HG03139 (cell line): ENCODE measurements around the gene PRKN.
"Not testable (repeated sequence)": the region's sequence is repeated elsewhere in the genome, so short reads cannot be mapped to it uniquely, and the experiment has no call there.

Source experiments
- ATAC-seq: cut with Tn5 transposase; IDR thresholded peaks from one replicate; pipeline ENCODE4 v1.9.1; 2021; ENCODE audit not compliant: unreplicated experiment

Gene PRKN

DNA sequence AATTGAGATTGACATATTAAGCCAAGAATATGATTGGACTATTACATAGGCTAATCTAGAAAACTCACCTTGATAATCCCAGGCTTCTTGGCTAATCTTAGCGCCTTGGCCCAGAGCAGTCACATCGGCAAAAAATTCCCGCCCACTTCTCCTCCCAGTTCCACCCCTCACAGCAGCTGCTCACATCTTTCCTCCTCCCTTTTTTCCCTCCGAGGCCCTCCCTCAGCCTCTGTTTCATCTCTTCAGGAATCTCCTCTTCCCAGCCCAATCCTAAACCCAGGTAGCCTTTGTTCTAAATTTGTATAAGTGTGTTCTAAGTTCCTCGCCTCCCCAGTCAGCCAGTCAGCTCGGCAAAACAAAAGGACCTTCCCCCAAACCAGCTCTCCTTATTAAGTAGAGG, 184.3 kb downstream of the PRKN start:
- ATAC-seq = no peak

DNA sequence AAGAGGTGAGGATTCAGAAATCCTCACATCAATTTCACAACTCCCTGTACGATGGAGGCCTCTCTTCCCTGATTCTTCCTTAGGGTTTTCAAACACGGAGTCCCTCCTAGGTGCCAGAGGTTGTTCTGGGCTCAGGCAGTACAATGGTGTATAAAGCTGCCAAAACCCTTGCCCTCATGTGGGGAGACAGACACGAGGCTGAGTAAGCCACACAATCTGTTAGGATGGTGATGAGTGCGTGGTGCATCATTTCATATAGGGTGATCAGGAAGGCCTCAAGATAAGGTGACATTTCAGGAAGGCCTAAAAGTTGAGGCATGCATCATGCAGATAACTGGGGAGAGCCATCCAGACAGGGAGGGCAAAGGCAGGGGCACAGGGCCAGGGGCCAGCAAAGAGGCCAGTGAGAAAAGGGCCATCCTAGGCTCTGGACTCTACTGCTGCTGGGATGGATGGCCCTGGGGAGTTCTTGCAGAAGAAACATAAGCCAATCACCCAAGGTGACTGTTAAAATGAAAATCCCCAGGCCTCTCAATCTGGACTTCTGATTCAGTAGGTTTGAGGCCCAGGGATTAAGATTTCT, 186.5 kb downstream of the PRKN start:
- no peak for ATAC-seq

DNA sequence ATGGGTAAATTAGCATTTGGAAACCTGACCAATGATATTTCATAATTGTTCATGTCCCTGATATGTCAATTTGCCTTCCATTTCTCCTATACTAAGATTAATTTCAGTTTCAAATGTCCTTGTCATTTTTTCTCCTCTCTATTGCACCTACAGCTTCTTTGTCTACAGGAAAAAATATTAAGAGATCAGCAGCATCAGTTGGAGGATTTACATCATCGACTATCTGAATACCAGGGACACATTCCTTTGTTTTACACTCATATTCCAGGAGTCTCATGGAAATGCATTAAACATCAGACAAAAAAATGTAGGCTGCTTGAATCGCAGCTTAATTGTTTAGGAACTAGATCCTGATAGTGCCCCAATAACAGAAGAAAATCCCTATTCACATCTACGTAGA, 188.2 kb downstream of the PRKN start:
- ATAC-seq = no peak

DNA sequence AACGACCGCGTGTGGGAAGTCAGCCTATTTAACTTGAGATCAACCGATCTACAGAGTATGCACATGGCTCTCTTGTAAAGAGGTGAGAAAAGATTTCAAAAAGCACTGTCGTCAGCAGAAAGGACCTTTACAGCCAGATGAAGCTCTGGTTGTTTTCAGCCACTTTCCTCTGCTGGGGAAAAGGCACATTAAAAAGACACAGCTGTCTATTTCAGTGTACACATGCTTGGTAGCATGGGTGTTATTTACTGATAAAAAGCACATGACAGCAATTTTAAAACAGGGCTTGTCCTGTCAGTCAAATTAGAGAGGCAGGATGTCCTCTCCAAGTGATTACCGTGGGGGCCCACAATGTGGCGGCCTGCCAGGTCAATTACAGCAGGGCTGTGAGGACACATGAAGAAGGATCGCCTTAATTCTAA, 188.9 kb downstream of the PRKN start:
- ATAC-seq = no peak

DNA sequence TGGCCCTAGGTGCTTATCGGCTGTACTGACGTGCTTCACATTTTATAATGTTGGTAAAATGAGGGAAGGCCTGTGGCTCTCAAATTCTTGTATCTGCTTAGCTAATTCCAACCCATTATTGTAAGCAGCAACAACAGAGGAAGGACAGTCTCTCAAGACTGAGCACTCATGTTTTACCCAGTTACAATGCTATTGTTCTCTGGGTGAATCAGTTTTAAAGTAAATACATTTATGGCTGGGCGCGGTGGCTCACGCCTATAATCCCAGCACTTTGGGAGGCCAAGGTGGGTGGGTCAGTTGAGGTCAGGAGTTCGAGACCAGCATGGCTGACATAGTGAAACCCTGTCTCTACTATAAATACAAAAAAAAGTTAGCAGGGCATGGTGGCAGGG, 194.6 kb downstream of the PRKN start:
- ATAC-seq = no peak

DNA sequence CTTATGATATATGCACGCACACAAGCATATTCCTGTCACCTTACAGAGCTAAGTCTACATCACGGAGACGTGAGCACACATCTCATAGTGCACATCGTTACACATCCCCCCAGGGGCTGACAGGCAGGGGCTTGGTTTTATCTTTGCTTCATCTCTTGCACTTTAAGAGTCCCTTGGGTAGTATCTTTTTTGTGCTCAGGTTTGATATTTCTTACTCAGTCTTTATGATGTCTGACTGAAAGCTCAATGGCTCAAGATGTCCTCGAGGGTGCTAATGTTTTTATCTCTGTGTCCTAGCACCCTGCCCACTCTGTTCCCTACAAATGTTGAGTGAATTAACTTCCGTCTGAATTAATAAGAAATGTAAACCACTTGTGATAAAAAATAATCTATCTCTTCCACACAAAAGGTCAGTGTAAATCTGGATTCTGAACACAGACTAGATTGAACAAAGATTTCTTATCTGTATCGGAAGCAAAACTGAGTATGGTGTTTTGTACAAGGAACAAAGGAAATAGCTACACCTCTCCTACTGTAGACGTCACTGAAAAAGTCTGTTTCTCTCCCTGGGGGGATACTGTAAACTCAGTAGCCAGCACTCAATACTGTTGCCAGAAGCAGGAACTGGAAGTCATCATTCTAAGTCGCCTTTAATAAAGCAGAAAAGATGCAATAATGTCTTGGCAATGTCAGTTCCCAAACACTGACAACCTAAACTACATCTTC, 195.1 kb downstream of the PRKN start:
- ATAC-seq = no peak

DNA sequence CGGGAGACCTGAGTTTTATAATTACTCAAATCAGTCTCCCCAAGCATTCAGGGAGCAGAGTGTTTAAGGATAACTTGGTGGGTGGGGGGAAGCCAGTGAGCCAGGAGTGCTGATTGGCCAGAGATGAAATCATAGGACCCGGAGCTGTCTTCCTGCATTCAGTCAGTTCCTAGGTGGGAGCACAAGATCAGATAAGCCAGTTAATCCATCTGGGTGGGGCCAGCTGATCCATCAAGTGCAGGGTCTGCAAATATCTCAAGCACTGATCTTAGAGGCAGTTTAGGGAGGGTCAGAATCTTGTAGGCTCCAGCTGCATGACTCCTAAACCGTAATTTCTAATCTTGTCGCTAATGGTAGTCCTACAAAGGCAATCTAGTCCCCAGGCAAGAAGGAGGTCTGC, 196.2 kb downstream of the PRKN start:
- not testable (repeated sequence) for ATAC-seq

DNA sequence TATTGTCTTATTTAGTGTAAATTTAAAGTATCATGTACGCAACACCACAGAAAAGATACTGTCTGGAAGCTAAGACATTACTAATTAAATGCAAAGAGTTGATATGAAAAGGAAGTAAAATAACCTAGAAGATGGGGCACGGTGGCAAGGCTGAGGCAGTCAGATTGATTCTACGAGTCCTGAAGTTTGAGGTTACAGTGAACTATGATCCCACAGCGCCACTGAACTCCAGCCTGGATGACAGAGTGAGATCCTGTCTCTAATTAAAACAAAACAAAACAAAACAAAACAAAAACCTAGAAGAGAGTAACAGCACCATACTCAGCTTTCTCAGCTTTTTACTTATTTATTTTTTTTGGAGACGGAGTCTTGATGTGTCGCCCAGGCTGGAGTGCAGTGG, 199.0 kb downstream of the PRKN start:
- ATAC-seq = no peak

DNA sequence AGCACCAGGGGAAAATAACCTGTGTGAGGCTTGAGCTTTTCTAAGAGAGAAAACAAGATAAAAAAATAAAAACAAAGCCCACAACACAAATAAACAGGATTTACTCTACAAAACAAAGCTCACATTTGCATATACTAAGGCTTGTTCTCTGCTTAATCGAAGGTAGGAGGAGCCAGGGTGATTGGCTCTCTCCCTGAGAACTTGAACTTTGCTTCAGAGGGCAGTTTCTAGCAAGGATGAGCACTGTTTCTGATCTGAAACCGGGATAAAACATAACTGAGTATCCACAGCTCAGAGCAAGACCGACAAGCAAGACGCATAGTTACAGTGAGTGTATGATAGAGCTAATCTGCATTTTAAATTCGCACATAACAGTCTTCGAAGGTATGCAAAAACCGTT, 200.6 kb downstream of the PRKN start:
- ATAC-seq = no peak

DNA sequence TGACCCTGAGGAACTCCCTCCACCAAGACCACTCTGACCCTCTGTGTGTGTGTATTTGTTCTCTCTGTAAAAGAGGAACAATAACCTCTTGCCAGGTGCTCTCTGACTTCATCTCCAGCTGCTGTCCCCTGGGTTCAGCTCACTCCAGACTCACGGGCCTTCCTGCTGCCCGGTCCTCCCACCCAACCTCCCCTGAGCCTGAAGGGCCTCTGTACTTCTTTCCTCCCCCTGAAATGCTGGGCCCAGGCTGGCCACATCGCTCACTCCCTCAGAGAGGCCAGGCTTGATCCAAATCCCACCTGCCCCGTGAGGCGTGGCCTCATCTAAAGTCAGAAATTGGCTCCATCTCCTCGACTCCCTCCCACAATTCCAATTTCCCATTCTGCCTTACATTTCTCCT, 202.4 kb downstream of the PRKN start:
- no peak for ATAC-seq

DNA sequence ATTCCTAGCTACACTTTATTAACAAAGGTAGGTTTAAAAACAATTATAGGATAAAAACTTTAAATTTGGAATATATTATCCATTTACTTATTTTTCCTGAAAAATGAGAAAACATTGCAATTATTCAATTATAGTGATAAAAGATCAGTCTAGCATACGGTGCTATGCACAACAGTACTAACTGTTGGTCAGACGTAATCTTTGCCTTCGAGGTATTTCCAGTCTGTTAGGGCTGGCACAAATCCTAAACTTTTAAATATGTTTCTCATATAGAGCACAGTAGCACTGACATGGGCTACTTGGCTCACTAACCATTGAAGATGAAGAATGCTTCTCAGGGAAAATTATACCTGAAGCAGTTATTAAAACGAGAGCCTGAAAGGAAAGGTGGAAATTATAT, 214.8 kb downstream of the PRKN start:
- no peak for ATAC-seq

DNA sequence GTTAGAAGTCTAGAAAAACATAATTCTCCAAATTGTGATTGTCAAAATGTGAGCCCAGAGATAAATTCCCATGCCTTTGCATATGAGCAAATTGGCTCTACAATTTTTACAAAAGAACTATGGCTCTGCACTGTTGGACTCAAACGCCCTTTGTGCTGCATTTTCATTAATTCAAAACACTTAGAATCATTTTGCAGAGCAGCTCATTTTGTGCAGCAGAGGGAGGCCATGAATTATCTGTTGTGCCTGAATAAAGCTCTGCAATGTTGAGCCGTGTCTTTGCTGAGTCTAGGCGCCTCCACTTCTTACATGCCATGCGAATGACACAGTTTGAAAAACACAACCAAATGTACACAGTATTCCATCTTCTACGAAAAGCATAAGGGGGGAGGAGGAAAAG, 230.2 kb downstream of the PRKN start:
- no peak for ATAC-seq

DNA sequence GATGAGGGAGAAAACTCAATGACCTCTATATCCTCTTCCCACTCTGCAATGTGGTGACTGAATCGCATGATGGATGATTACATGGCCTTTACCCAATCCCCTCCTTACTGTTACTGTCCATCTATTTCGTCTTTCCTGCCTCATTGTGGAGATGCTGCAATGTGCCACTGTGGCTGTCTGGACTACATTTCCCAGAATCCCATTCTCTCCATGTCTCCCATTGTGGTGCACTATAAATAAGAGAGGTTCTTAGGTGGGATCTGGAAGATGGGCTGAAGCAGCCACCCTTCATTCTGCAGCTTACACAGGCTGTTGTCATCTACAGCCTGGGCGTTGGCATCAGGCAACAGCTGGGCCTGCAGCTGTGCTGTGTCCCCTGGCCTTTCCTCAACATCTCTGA, 233.6 kb downstream of the PRKN start:
- ATAC-seq = no peak

DNA sequence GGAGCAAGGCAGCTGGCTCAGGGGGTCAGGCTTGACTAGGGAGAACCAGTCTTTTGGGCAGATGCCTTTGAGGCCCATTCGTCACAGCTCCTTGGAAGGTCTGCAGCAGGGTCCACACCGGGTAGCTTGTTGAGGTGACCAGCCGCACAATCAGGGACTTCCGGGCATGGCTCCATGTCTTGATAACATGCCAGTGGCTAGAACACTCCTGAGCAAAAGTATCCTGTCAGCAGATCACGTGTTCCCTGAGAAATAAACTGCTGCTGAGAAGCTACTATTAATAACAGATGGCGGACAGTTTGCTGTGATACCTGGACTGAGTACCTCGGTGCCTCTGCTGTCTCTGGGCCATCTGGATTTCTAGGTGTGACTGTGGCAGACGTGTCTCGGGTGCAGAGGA, 235.9 kb downstream of the PRKN start:
- no peak for ATAC-seq

DNA sequence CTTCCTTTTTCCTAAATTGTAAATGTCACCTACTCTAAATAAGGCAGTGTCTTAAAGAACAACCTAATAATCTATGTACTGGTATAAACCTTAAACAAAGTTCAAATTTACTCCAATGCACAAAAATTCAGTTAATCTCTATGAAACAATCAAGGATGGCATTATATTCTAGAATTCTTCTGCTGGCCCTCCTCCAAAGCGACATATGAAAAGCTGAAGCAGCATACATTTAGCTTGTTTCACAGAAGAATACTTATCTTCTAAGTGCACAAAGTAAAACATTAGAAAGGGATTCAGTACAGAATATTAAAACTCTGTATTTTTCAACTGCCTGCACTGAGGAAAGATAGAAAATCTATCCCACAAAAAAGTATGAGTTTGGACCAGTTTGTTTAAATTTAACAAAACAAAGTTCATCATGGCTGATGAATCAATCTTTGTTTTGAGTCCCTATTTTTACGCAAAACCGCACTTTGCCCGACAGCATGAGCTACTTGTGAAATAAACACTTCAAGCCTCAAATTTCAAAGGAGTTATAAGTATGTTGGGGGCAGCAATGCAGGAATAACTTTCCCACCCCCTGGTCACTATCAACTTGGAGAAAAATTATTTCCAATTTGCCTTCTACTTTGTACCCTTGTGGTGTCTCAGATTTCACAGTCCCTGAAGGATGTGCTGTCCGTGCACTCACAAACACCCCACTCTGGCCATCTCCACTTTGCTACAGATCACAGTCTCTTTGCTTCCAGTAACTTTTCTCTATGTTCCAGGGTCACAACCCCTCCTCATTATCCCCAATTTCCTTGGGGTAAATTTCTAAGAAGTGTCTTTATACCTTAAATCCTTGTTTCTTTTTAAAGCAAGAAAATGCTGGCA, 238.2 kb downstream of the PRKN start:
- ATAC-seq = no peak

DNA sequence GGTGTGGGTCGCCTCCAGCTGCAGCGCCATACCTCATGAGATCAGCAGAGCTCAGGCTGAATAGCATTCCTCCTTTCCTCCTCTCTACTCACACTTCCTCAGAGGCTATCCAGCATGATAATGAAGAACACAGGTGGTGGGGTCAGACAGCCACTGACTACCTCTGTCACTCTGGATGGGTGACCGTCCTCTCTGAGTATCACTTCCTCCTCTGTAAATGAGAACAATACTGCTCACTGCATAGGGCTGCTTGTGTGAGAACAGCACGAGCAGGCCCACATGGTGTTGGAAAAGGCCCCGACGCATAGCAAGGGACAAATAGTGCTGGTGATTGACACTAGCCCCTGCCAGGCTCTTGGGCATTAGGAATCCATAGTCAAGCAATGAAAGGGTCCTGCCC, 239.1 kb downstream of the PRKN start:
- no peak for ATAC-seq

DNA sequence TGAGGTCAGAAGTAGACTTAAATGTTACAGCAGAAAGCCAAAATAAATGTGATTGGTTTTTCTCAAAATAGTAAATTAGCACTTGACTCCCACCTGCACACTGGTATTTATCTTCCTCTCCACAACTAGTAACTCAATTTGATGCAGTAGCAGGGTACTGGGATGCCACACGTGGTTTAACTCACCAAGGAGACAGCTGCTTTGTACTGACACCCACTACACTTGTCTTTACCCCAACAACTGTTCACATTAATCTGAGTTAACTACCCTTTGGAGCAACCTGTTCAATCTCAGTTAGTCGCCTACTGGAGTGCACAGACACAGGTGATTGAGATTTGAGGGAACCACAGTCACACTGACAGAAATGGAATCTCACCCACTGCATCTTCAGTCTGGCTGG, 242.1 kb downstream of the PRKN start:
- no peak for ATAC-seq

DNA sequence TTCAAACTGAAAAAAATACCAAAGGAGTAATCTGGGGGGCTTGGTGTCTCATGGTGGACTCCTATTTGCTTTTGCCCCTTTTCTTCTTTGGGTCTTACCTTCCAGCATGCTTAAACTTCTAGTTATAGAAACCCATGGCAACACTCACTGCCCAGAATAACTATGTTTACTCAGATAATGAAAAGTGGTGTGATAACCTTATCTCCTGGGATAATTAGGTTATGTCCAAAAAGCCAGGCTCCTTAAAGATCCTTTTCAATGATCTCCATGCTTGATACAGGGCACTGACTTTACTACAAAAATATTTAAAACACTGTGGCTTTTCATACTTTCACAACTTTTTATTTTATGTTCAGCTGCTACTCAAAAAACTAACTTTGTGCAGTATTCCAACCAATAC, 245.6 kb downstream of the PRKN start:
- ATAC-seq = no peak

DNA sequence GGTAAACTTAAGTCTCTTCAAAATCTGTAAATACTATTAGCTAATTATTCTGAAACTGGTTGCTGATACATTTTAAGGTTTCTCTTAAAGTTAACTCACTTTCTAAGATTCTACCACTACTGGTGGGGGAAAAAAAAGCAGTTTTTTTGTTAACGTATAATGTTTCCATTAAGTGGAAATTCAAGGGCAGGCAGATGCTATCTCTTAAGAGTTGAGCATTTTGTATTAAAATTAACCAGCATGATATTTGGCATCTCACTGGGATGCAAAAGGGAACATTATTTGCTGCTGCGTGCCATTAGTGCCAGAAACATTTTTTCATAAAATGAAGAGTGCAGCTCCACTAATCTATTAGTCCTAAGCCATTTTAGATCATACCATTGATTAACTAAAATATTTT, 246.2 kb downstream of the PRKN start:
- ATAC-seq = no peak

DNA sequence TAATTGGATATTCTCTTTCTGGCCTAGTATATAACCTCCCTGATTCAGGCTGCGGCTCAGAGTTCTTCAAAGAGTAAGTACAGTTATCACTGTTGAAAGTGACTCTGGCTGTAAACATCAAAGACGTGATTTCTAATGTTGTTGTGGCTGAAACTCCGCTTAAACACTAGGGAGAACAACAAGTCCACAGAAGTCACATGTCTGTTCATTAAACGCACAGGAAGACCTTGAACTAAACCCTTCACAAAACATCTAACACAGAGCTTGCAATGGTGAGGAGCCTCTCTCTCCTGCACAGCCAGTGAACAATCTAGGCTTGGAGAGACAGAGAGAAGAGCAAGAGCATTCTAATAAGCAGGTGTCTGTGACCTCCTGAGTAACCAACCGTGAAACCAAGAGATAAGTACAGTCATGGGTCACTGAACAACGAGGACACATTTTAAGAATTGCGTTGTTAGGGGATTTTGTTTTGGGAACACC, 249.3 kb downstream of the PRKN start:
- no peak for ATAC-seq

DNA sequence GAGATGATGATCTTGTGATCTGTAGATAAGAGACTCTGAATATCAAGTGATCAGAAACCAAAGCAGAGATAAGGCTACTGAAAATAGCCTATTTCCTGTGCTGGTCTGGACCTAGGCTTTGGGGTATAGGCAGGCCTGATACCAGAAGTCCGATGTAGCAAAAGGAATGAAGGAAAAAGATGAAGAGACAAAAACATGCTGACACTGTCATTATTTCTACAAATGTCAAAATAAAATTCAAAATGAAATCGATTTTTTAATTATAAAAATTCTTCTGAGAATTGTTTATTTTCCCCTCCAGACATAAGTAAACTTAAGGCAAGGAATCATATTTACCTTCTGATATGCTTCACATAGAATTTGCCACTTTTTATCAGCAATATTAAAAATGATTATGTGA, 252.8 kb downstream of the PRKN start:
- ATAC-seq = no peak

DNA sequence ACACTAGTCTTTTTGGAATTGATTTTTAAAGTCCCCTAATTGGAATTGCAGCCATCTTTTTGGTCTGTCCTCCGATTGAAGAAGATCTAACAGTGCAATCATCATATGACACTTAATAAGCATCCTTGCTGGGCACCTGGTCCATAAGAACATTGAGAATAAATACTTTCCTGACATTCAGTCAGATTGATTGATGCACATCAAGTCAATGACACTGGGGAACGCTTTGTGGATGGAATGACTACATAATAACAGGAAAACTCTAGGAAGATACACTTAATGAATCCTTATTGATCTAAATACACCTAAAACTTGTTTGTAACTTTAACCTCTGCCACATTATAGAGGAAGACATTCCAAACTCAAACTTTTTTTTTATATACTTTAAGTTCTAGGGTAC, 255.7 kb downstream of the PRKN start:
- no peak for ATAC-seq
